HG03060 (cell line): ENCODE data around the gene LRIG2.
"Not testable (repeated sequence)": the region's sequence is repeated elsewhere in the genome, so short reads cannot be mapped to it uniquely, and the experiment has no call there.

Experiments used
- ATAC-seq: cut with Tn5 transposase; IDR thresholded peaks from one replicate; pipeline ENCODE4 v1.9.1; 2021; ENCODE audit warnings: low read depth, moderate number of reproducible peaks; ENCODE audit not compliant: unreplicated experiment

The LRIG2 gene

GRCh38 chr1:113058941-113059706 lies 13.9 kb upstream of the LRIG2 start:
- ATAC-seq, result no peak

DNA sequence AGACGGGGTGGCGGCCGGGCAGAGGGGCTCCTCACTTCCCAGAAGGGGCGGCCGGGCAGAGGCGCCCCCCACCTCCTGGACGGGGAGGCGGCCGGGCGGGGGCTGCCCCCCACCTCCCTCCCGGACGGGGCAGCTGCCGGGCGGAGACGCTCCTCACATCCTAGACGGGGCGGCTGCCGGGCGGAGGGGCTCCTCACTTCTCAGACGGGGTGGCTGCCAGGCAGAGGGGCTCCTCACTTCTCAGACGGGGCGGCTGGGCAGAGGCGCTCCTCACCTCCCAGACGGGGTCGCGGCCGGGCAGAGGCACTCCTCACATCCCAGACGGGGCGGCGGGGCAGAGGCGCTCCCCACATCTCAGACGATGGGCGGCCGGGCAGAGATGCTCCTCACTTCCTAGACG lies 9.5 kb upstream of the LRIG2 start:
- not testable (repeated sequence) for ATAC-seq

DNA sequence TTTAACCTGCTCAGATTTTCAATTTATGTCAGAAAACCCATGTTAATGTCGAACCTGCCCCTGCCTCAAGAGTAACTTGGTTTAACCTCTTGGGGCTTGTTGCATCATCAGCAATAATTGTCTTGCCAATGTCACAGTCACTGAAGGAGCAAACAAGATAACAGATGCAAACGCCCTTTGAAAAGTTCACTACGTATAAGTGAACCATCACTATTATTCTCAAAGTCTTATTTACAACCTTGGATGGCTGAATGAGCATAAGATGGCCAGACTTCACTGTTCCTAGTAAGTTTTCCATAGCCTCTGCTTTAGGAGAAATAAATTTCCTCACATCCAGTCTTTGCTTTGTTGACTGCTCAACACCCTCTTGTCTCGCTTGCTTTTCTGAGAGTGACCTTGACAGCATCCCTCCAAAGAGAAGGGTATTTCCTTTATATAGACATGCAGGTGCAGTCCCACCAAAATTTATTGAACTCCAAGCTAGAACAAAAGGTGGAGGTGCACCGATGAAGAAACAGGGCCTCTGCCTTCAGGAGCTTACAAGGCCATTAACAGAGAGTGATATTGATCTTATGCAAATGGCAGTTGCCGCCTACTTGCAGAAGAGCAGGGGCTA lies 749 bp upstream of the LRIG2 start:
- no peak for ATAC-seq

GRCh38 chr1:113073479-113073950 lies 517 bp downstream of the LRIG2 start:
- ATAC-seq, result peak; percentile 16

- ATAC-seq, result no peak
Measured at GRCh38 chr1:113074237-113074636, 1.2 kb downstream of the LRIG2 start.

DNA sequence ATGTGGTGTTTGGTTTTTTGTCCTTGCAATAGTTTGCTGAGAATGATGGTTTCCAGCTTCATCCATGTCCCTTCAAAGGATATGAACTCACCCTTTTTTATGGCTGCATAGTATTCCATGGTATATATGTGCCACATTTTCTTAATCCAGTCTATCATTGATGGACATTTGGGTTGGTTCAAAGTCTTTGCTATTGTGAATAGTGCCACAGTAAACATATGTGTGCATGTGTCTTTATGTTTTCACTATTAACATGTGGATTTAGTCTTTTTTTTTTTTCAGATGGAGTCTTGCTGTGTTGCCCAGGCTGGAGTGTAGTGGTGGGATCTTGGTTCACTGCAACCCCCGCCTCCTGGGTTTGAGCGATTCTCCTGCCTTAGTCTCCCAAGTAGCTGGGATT lies 5.0 kb downstream of the LRIG2 start:
- not testable (repeated sequence) for ATAC-seq

DNA sequence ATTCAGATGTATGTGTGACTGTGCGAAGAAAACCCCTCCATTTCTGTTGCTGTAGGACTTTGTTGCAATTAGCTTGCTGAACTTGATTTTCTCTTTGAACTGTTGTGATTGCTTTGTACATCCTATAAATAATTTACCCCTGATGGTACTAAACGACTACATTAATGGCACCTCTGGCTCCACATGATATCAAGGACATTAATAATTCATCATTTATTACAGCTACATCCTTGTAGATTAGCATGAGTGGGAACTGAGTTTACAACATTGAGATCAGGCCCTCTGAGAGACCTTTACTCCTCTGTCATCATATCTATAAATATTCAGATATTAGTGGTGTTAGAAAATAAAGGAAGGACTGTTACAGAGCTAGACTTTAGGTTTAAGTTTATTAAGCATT lies 13.5 kb downstream of the LRIG2 start:
- ATAC-seq, result no peak

DNA sequence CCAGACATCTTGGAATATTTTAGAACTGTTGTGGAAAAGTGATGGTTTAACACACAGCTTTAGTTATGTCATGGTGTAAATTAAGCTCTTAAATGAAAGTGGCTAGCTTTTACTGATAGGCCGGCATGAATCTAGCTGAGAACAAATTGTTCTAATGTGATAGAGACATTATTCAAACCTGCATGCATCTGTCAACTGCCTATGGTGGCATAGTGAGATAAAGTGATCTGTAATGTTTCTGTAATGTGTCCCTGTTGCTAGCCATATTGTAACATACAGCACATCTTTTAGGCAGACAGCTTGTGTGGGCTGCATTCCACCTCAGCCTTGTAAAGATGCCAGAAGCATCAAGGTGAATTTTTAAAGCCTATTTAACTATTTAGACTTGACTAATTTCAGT lies 16.0 kb downstream of the LRIG2 start:
- no peak for ATAC-seq

GRCh38 chr1:113090051-113090450 lies 17.1 kb downstream of the LRIG2 start:
- no peak for ATAC-seq

- ATAC-seq, result no peak
Measured at GRCh38 chr1:113091988-113092594, 19.1 kb downstream of the LRIG2 start.

- ATAC-seq, result no peak
Measured at GRCh38 chr1:113094506-113094905, 21.5 kb downstream of the LRIG2 start.

GRCh38 chr1:113095790-113096455 lies 22.9 kb downstream of the LRIG2 start:
- no peak for ATAC-seq

- ATAC-seq, result no peak
Measured at GRCh38 chr1:113096493-113096892, 23.5 kb downstream of the LRIG2 start.

GRCh38 chr1:113101588-113101987 lies 28.6 kb downstream of the LRIG2 start:
- no peak for ATAC-seq

- no peak for ATAC-seq
Measured at GRCh38 chr1:113103048-113103447, 30.1 kb downstream of the LRIG2 start.

- ATAC-seq, result no peak
Measured at GRCh38 chr1:113103977-113104376, 31.0 kb downstream of the LRIG2 start.

GRCh38 chr1:113106910-113107309 lies 33.9 kb downstream of the LRIG2 start:
- ATAC-seq, result no peak

DNA sequence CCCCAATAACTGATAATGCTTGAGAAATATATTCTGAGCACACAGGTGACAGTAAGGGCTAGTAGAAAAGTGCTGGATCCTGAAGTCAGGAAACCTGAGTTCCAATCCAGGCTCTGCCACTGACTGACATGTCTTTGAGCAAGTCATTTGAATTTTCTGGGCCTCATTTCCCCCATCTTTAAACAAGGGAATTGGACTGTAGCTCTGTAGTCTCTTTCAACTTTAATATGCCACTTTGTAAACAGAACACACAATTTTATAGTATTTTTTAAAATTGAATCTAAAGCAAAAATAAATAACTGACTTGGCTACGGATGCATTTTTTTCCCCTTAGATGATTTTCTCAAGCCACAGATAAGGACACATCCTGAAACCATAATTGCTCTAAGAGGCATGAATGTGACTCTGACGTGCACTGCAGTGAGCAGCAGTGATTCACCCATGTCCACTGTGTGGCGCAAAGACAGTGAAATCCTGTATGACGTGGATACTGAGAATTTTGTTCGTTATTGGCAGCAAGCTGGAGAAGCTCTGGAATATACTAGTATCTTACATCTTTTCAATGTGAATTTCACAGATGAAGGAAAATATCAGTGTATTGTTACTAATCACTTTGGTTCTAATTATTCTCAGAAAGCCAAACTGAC lies 37.0 kb downstream of the LRIG2 start:
- ATAC-seq, result no peak

- ATAC-seq, result no peak
Measured at GRCh38 chr1:113118266-113118665, 45.3 kb downstream of the LRIG2 start.

GRCh38 chr1:113123737-113124136 lies 50.7 kb downstream of the LRIG2 start:
- no peak for ATAC-seq

DNA sequence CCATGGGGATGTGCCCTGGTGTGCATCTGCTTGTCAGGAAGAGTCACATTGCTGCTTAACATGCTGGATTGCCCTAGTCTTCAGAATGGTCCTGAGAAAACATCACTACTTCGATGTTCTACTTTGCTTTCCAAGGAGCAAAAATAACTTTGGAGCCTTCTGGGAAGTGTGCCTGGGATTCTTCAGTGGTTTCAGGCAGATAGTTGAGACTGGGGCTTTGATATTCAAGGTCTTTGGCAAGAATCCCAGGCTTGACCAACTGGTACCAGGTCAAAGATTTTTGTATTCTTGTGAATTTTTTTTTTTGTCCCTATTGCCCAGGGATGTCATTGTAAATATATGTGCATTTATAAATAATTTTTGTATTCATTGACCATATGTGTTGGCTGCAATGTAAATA lies 51.4 kb downstream of the LRIG2 start:
- no peak for ATAC-seq
